CD1c-positive myeloid dendritic cell (primary cell): Measurements from ENCODE around the gene CAPN5.
"Not testable (repeated sequence)": the region's sequence is repeated elsewhere in the genome, so short reads cannot be mapped to it uniquely, and the experiment has no call there.

Source experiments
- DNase-seq: peaks from one replicate; pipeline ENCODE4 v3.0.0-alpha.2; 2016; ENCODE audit errors: extremely low spot score

The CAPN5 gene

GRCh38 chr11:77096591-77097019, 29.8 kb downstream of the CAPN5 start:
- no peak for DNase-seq

- not testable (repeated sequence) for DNase-seq
Measured at GRCh38 chr11:77097180-77097579, 30.4 kb downstream of the CAPN5 start.

GRCh38 chr11:77100166-77101042, 33.6 kb downstream of the CAPN5 start:
- DNase-seq, result no peak

GRCh38 chr11:77101043-77101537, 34.3 kb downstream of the CAPN5 start:
- peak; percentile 53 for DNase-seq

- DNase-seq, result no peak
Measured at GRCh38 chr11:77102246-77103210, 35.8 kb downstream of the CAPN5 start, which contains the start of gene OMP. TSS of gene OMP (plus strand) at chr11:77102840. CDS start at chr11:77102840, 0 bp downstream.

GRCh38 chr11:77103319-77103718, 36.5 kb downstream of the CAPN5 start:
- no peak for DNase-seq

GRCh38 chr11:77104727-77105126, 38.0 kb downstream of the CAPN5 start:
- no peak for DNase-seq

- DNase-seq, result peak; percentile 4
Measured at GRCh38 chr11:77106321-77106720, 39.5 kb downstream of the CAPN5 start.

- DNase-seq, result no peak
Measured at GRCh38 chr11:77106759-77107158, 40.0 kb downstream of the CAPN5 start.

- no peak for DNase-seq
Measured at GRCh38 chr11:77107950-77108349, 41.2 kb downstream of the CAPN5 start.

GRCh38 chr11:77108436-77108835, 41.7 kb downstream of the CAPN5 start:
- DNase-seq, result no peak

GRCh38 chr11:77109236-77110019, 42.7 kb downstream of the CAPN5 start:
- no peak for DNase-seq

- no peak for DNase-seq
Measured at GRCh38 chr11:77110836-77111235, 44.1 kb downstream of the CAPN5 start.

- no peak for DNase-seq
Measured at GRCh38 chr11:77111277-77111676, 44.5 kb downstream of the CAPN5 start.

- DNase-seq, result no peak
Measured at GRCh38 chr11:77111946-77112345, 45.2 kb downstream of the CAPN5 start.

GRCh38 chr11:77112641-77113381, 46.0 kb downstream of the CAPN5 start:
- no peak for DNase-seq

GRCh38 chr11:77113382-77114088, 46.8 kb downstream of the CAPN5 start:
- DNase-seq, result peak; percentile 11

- DNase-seq, result no peak
Measured at GRCh38 chr11:77114089-77114463, 47.3 kb downstream of the CAPN5 start.

- DNase-seq, result no peak
Measured at GRCh38 chr11:77115181-77115611, 48.4 kb downstream of the CAPN5 start.

- no peak for DNase-seq
Measured at GRCh38 chr11:77115956-77116355, 49.2 kb downstream of the CAPN5 start.
